Adrenal gland (tissue), 5 donors: ENCODE results near the gene IDS.

ENCODE experiments used
- POLR2A ChIP-seq, 2 donors: fragments of 450-650 bp; IDR thresholded peaks; one replicate each; pipeline ENCODE4 v1.6.1; 2017; ENCODE audit warnings: antibody characterized with exemption in 2 of 2, mild to moderate bottlenecking in 2 of 2, moderate library complexity in 1 of 2
- TF ChIP-seq, protein P1 (sequence below), 6 experiments: fragments of 450-650 bp in 4 of 6; fragments of 200-600 bp in 2 of 6; sonication (generic) in 1 of 6; IDR thresholded peaks; 1 replicate in 5 of 6; 2 replicates in 1 of 6; pipeline versions ENCODE4 v1.5.1 to v1.8.0; 2016 to 2021; ENCODE audit warnings: antibody characterized with exemption in 6 of 6, mild to moderate bottlenecking in 2 of 6, moderate library complexity in 1 of 6
- donor health status: DM: no; HTN: no; CAD: no.

DNA sequence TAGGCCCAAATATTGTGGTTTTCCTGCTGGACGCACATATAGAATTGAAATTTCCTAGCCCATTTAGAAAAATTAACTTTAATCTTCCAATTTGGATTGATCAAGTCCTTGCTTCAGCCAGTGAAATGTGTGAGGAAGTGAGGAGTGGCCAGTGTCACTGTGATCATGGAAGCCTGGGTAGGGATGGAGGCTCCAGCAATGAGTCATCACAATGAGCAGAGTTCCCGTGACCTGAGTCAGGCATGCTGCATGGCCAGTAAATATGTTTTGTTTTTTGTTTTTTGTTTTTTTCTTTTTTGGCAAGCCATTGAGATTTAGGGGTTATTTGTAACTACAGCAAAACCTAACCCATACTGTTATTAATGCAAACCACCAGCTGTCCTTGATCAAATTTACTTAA lies 52.1 kb downstream of the IDS start:
- TF ChIP-seq POLR2A (IDR thresholded peaks at IDR 0.05) = no peak
- TF ChIP-seq, protein P1, sequence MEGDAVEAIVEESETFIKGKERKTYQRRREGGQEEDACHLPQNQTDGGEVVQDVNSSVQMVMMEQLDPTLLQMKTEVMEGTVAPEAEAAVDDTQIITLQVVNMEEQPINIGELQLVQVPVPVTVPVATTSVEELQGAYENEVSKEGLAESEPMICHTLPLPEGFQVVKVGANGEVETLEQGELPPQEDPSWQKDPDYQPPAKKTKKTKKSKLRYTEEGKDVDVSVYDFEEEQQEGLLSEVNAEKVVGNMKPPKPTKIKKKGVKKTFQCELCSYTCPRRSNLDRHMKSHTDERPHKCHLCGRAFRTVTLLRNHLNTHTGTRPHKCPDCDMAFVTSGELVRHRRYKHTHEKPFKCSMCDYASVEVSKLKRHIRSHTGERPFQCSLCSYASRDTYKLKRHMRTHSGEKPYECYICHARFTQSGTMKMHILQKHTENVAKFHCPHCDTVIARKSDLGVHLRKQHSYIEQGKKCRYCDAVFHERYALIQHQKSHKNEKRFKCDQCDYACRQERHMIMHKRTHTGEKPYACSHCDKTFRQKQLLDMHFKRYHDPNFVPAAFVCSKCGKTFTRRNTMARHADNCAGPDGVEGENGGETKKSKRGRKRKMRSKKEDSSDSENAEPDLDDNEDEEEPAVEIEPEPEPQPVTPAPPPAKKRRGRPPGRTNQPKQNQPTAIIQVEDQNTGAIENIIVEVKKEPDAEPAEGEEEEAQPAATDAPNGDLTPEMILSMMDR (IDR thresholded peaks at IDR 0.05) = no peak
